HEK293T (cell line): ENCODE results near the gene CLDN3.

Experiments
- FOXK2 ChIP-seq: fragments of 450-650 bp; IDR thresholded peaks from 2 replicates; pipeline ENCODE4 v1.6.1; 2016; ENCODE audit warnings: mild to moderate bottlenecking
- FOXM1 ChIP-seq: fragments of 450-650 bp; IDR thresholded peaks from 2 replicates; pipeline ENCODE4 v1.6.1; 2017; ENCODE audit warnings: mild to moderate bottlenecking, borderline replicate concordance
- ZNF384 ChIP-seq: fragments of 450-650 bp; IDR thresholded peaks from 2 replicates; pipeline ENCODE4 v1.6.1; 2016

- no peak for TF ChIP-seq FOXK2
- TF ChIP-seq ZNF384, result no peak
- TF ChIP-seq FOXM1, result no peak
Observed at GRCh38 chr7:73738220-73738611, 31.9 kb downstream of the CLDN3 start.
